ENCODE results near the gene PRUNE2. TPM values are rescaled to one million over a fixed set of nuclear protein-coding genes. Genes with fewer than 3 reads are reported as not detected.

PRUNE2 gene
- total RNA-seq, 1 experiment from 2014 or later: 0.59 TPM

- Histone ChIP-seq H3K4me1 (ENCODE audit: control insufficient read depth in 1 of 2, insufficient read depth in 2 of 2, low read length in 2 of 2) (no peaks in the 10 kb centered on the region), H3K36me3 (ENCODE audit: control insufficient read depth in 1 of 2, insufficient read depth in 2 of 2, low read length in 2 of 2) (no peaks in the 10 kb centered on the region), H4K20me1 (ENCODE audit: insufficient read depth) (no peaks in the 10 kb centered on the region), H2AFZ (ENCODE audit: low read depth, low read length, poor library complexity, severe bottlenecking) (no peak overlapping the region), H3K9ac (ENCODE audit: low read length) (no peak overlapping the region), H3K27ac (ENCODE audit: low read depth, low read length) (no peak overlapping the region), H3K79me2 (ENCODE audit: insufficient read depth, low read length) (no peaks in the 10 kb centered on the region), H3K27me3 (ENCODE audit: insufficient read depth, low read length) (no peaks in the 10 kb centered on the region; the same call in 1 of the 2 replicates), H3K9me3 (ENCODE audit: control insufficient read depth in 1 of 2, insufficient read depth in 1 of 2, low read depth in 1 of 2, low read length in 2 of 2) (no peaks in the 10 kb centered on the region), H3K4me2 (ENCODE audit: low read length) (no peak overlapping the region), H3K4me3 (replicated peaks in 1 of 2; ENCODE audit: low read depth in 1 of 2, low read length in 2 of 2) (no peak overlapping the region), H3K9me2 (ENCODE audit: insufficient read depth) (no peaks in the 10 kb centered on the region)
- no peak for ATAC-seq
- intact Hi-C loops (cut with micrococcal nuclease): no loop called here
- no peak for DNase-seq (ENCODE audit: low read depth, low spot score)
- no TSS peak for BruUV-seq (replicated peaks)
- TF ChIP-seq EGR1 (IDR thresholded peaks at IDR 0.05; ENCODE audit: low read depth): no peak
- no peak for TF ChIP-seq ZNF274 (IDR thresholded peaks at IDR 0.05; ENCODE audit: low read depth, low read length)
- TF ChIP-seq EZH2 (IDR thresholded peaks at IDR 0.05): no peak
- TF ChIP-seq POLR2AphosphoS5 (IDR thresholded peaks at IDR 0.05; ENCODE audit: low read depth, low read length): no peak
- TF ChIP-seq, protein P1, sequence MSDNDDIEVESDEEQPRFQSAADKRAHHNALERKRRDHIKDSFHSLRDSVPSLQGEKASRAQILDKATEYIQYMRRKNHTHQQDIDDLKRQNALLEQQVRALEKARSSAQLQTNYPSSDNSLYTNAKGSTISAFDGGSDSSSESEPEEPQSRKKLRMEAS (IDR thresholded peaks at IDR 0.05): no peak
- TF ChIP-seq SP1 (IDR thresholded peaks at IDR 0.05; ENCODE audit: low read depth): no peak
- ChIA-PET POLR2A (no interaction called here), RAD21 (ENCODE audit: low non-redundant PET in 1 of 2, low total read pairs in 2 of 2, uncharacterized antibody in 2 of 2, unreplicated experiment in 2 of 2) (no interaction called here), CTCF (no interaction called here)
These were observed 147.4 kb downstream of the PRUNE2 start for GRCh38 chr9:76758476-76758875.

DNA sequence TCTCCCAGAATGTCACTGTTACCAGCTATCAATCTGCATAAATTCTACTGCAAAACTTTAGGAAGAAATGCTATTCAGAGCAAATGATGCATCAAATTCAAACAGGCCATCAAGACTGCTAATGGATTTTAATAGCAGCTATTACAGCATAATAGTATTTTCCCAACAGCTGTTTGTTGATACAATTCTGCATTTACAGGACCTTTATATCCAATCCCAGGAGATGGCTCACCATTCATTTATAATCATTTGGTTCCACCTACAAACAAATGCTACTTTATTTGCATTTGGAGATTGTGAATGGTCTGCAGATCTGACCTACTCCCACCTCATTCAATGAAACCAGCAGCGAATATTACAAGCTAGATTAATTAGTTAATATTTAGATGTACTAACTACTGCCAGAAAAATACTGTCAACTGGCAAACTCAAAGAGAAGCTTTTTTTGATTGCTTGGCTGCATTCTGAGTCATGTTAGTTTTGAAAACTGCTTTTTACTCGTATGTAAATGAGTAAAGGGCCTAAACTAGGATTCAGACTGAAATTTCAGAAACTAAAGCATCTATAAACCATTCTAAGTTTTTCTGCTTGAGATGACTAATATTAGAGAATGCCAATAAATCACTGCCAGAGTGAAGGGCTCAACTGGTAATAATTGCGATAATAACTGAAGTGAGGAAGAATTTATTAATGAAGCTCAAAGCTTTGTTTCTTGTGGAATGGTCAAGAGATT lies 148.8 kb downstream of the PRUNE2 start:
- no peaks in the 10 kb centered on the region for H3K4me1 ChIP-seq (ENCODE audit: control insufficient read depth in 1 of 2, insufficient read depth in 2 of 2, low read length in 2 of 2)
- no peak overlapping the region for H3K4me2 ChIP-seq (ENCODE audit: low read length)
- POLR2A ChIA-PET: no interaction called here
- H3K9me2 ChIP-seq (ENCODE audit: insufficient read depth): no peaks in the 10 kb centered on the region
- H3K9me3 ChIP-seq (ENCODE audit: control insufficient read depth in 1 of 2, insufficient read depth in 1 of 2, low read depth in 1 of 2, low read length in 2 of 2): no peaks in the 10 kb centered on the region
- no peaks in the 10 kb centered on the region; the same call in 1 of the 2 replicates for H3K27me3 ChIP-seq (ENCODE audit: insufficient read depth, low read length)
- DNase-seq (ENCODE audit: low read depth, low spot score): no peak
- TF ChIP-seq REST (IDR thresholded peaks at IDR 0.05; ENCODE audit: low read depth): no peak
- no peak for TF ChIP-seq EZH2phosphoT487 (IDR thresholded peaks at IDR 0.05; ENCODE audit: borderline replicate concordance)
- TF ChIP-seq EZH2 (IDR thresholded peaks at IDR 0.05): no peak
- RAD21 ChIA-PET (ENCODE audit: low non-redundant PET in 1 of 2, low total read pairs in 2 of 2, uncharacterized antibody in 2 of 2, unreplicated experiment in 2 of 2): no interaction called here
- CTCF ChIA-PET: interaction anchor here (1.2 to 3.0 kb wide), 2 partner anchors 240 to 394 kb away, joined by 3 to 12 read pairs; no protein-coding TSS in a partner anchor
- H4K20me1 ChIP-seq (ENCODE audit: insufficient read depth): no peaks in the 10 kb centered on the region
- no peaks in the 10 kb centered on the region for H3K79me2 ChIP-seq (ENCODE audit: insufficient read depth, low read length)
- no TSS peak for BruUV-seq (replicated peaks)
- H3K4me3 ChIP-seq (replicated peaks in 1 of 2; ENCODE audit: low read depth in 1 of 2, low read length in 2 of 2): no peak overlapping the region
- H3K9ac ChIP-seq (ENCODE audit: low read length): no peak overlapping the region
- no peak overlapping the region for H2AFZ ChIP-seq (ENCODE audit: low read depth, low read length, poor library complexity, severe bottlenecking)
- no peak for ATAC-seq
- H3K36me3 ChIP-seq (ENCODE audit: control insufficient read depth in 1 of 2, insufficient read depth in 2 of 2, low read length in 2 of 2): no peaks in the 10 kb centered on the region
- intact Hi-C loops (cut with micrococcal nuclease): loop anchor here (1.0 kb wide), 1 partner anchor 230 kb away; no protein-coding TSS in a partner anchor
- no peak overlapping the region for H3K27ac ChIP-seq (ENCODE audit: low read depth, low read length)

Data from HCT116 (cell line).